ENCODE results near the gene CAMK2D.

DNA sequence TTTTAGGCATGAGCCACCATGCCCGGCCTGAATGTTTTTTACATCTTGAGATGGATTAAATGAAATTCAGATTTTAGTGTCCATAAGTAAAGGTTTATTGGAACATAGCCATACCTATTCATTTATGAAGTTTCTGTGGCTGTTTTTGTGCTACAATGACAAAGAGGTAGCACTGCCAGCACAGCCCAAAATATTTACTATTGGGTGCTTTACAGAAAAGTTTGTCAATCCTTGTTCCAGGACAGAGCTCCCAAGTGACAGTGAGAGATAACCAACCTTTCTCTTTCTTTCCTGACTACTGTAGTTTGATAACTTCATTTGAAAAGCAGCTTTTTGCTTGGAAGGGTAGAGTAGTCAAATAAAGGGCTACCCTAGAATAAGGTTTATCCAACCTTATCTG, 116.2 kb downstream of the CAMK2D start:
- no peak for TF ChIP-seq POLR2A (IDR thresholded peaks at IDR 0.05)
- TF ChIP-seq, protein P1, sequence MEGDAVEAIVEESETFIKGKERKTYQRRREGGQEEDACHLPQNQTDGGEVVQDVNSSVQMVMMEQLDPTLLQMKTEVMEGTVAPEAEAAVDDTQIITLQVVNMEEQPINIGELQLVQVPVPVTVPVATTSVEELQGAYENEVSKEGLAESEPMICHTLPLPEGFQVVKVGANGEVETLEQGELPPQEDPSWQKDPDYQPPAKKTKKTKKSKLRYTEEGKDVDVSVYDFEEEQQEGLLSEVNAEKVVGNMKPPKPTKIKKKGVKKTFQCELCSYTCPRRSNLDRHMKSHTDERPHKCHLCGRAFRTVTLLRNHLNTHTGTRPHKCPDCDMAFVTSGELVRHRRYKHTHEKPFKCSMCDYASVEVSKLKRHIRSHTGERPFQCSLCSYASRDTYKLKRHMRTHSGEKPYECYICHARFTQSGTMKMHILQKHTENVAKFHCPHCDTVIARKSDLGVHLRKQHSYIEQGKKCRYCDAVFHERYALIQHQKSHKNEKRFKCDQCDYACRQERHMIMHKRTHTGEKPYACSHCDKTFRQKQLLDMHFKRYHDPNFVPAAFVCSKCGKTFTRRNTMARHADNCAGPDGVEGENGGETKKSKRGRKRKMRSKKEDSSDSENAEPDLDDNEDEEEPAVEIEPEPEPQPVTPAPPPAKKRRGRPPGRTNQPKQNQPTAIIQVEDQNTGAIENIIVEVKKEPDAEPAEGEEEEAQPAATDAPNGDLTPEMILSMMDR (IDR thresholded peaks at IDR 0.05) = no peak
- no peak for TF ChIP-seq POLR2AphosphoS5 (IDR thresholded peaks at IDR 0.05; ENCODE audit: insufficient read depth in 1 of 2, low read depth in 1 of 2)
